ENCODE measurements around the gene SCGB3A1.

DNA sequence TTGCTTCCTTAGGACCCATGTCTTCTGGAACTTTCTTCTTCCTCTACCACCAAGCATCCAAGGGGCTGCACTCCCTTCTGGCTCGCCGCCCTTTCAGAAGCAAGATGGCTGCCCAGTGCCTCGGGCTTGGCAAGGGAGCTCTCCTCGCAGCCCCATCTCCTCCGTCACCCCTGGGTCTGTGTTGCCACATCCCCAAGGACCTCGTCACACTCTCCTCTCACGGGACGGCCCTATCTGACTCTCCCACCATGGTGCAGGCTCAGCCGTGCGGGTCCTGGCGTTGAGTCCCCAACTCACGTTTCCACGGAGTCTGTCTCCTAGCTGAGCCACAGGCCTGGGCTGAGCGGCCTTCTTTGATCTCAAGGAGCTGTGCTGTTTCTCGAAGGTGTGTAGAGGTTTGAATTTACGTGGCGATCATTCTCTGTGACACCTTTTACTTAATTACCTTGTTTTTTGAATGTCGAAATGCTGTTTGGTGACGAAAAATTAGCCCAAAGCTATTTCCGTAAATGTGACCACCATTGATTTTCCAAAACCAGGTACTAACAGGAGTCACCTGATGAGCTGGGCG is 15.0 kb upstream of the SCGB3A1 start:
- TF ChIP-seq, protein P1, sequence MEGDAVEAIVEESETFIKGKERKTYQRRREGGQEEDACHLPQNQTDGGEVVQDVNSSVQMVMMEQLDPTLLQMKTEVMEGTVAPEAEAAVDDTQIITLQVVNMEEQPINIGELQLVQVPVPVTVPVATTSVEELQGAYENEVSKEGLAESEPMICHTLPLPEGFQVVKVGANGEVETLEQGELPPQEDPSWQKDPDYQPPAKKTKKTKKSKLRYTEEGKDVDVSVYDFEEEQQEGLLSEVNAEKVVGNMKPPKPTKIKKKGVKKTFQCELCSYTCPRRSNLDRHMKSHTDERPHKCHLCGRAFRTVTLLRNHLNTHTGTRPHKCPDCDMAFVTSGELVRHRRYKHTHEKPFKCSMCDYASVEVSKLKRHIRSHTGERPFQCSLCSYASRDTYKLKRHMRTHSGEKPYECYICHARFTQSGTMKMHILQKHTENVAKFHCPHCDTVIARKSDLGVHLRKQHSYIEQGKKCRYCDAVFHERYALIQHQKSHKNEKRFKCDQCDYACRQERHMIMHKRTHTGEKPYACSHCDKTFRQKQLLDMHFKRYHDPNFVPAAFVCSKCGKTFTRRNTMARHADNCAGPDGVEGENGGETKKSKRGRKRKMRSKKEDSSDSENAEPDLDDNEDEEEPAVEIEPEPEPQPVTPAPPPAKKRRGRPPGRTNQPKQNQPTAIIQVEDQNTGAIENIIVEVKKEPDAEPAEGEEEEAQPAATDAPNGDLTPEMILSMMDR (IDR thresholded peaks at IDR 0.05): no peak
- no peak for TF ChIP-seq EZH2 (IDR thresholded peaks at IDR 0.05; ENCODE audit: borderline replicate concordance, insufficient read depth, low read depth, low read length, poor library complexity, severe bottlenecking)

Data from B cell (primary cell).